Stimulated activated CD8-positive, alpha-beta memory T cell treated with anti-CD3 and anti-CD28 coated beads, Interleukin-15, amount 100 ng/mL, for 4 hours (primary cell): ENCODE measurements around the gene MRPL20.
A peak's percentile ranks its signal among the peaks of the same experiment; 100 is the strongest.
"Not testable (repeated sequence)": the region's sequence is repeated elsewhere in the genome, so short reads cannot be mapped to it uniquely, and the experiment has no call there.

ENCODE experiments used
- DNase-seq, 2 donors: peaks; one replicate each; pipeline ENCODE4 v3.0.0-alpha.2; 2020; ENCODE audit warnings: low read depth in 2 of 2

MRPL20 gene

DNA sequence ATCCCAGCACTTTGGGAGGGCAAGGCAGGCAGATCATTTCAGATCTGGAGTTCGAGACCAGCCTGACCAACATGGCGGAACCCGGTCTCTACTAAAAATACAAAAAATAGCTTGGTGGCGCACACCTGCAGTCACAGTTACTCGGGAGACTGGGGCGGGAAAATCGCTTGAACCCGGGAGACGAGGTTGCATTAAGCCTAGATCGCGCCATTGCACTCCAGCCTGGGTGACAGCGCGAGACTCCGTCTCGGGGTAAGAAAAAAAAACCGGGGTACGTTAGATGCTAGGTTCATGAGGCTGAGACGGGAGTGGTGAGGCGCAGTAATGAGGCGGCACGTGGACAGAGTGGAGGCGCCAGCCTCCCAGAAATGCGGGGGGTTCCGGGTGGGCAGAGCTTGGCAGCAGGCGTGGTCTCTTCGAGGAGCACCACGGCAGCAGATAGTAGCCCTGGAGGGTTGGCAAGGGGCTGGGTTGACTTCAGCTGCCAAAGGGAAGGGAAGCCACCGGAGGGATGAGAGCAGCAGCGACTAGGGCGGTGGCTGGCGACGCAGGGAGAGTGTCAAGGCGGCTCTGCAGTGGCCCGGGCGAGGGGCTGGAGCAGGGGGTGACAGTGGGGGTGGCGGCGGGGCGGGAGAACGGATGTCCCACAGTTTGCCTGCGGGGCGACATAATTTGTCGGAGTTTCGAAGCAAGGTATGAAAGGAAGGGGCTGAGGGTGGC is 832 bp downstream of the MRPL20 start:
- no peak for DNase-seq

DNA sequence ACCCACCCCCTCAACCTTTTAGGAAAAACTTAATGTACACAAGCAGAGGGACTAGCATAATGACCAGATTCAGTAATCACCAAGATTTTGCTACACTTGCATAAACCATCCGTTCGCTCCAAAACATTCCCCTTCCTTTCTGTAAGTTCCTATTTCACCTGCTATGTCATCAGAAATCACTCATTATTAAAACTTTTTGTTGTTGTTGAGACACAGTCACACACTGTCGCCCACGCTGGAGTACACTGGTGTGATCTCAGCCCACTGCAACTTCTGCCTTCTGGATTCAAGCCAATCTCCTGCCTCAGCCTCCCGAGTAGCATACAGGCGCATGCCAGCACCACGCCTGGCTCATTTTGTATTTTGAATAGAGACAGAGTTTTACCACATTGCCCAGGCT is 3.4 kb downstream of the MRPL20 start:
- no peak for DNase-seq

DNA sequence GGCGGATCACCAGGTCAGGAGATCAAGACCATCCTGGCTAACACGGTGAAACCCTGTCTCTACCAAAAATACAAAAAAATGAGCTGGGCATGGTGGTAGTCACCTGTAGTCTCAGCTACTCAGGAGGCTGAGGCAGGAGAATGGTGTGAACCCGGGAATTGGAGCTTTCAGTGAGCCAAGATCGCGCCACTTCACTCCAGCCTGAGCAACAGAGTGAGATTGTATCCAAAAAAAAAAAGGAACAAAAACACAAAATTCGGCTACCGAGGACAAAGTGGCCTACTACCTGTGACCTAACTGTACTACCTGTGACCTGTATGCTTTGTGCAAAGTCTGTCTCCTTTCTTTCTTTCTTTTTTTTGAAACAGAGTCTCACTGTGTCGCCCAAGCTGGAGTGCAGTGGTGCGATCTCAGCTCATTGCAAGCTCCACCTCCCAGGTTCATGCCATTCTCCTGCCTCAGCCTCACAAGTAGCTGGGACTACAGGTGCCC is 4.1 kb downstream of the MRPL20 start:
- not testable (repeated sequence) for DNase-seq

DNA sequence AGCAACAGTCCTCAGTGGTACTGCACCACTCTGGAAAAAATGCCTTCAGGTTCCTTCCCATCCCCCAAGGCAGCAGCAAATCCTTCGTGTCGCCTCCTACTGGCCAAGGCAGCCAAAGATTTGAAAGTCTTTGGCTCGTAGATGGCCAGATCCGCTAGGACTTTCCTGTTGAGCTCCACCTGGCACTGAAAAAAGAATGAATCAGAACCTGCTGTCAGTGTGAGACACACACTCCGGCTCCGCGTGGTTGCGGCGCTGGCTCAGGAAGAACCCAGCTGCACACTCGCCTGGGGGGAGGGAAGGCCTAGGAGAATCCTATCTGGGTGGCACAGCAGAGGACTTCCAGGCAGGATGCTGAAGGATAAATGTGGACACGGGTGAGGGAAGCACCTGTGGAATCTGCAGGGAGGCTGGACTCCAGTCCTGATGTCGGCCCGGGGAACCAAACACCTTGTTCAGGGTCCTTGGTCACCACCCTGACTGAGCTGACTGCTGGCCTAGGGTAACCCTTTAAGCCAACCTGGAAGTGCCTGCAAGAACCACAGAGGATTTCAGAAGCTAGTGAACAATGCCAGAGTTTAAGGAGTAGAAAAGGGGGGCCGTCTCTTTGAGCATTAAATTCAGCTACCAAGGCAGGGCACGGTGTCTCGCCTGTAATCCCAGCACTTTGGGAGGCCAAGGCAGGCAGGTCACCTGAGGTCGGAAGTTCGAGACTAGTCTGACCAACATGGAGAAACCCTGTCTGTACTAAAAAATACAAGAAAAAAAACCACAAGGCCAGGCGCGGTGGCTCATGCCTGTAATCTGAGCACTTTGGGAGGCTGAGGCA is 4.8 kb downstream of the MRPL20 start:
- DNase-seq: no peak

DNA sequence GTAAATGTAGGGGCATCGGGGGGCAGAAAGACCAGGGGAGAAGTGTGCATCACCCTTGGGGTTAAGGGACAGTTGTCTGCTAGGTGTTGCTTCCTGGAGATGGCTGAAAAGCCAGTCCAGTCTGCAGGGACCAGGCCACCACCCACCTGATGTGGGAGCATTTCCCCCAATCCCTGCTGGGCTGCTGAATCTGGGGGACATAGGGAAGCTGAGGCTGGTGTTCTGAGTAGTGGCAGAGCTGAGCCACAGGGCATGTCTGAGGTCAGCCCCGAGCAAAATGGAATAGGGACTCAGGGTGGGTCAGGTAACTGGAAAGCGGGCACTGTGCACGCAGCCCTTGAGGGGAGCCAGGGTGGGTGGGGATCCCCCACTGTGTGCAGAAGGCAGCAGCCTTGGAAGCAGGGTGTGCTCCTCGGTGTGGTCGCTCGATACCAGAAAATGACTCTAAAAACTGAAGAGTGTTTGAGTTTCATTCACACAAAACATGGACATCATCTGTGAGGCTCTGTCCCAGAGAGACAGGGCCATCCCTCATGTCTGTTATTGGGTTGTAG is 5.6 kb downstream of the MRPL20 start:
- DNase-seq: no peak

DNA sequence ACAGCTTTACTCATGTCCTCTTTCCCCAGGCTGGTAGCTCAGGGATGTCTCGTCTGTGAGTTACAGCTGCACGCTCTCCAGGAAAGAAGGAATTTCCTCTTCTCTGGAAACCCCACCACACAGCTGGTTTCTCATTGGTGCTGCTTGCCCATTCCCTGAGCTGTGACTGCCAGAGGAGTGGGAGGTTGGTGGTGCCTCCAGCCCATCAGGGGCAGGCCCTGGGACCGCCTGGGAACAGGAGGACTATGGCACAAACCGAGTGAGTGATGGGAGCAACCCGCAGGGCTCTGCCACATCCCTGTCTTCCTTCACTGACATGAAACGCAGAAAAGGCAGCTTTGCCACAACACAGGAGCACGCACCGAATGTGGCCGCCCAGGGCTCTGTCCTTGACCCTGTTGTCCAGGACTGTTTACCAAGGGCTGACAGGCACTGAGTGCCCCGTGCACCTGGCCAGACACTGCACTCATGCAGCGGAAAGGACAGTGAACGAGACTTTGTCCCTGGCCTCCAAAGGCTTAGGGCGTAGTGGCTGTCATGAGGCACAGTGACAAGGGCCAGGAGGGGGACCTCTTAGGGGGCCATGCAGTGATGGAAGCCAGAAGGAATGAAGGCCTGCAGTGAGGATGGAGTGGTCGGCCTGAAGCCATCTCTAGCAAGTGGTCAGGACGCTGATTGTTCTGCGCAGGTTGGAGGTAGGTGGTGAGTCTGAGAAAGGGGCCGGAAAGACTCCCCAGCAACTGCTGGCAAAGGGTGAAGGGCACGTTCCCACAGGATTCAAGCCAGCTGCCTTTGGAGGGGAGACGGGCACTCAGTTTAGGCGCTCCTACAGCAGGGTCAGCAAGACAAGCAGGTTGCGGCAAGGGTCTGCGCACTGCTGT is 6.3 kb downstream of the MRPL20 start:
- DNase-seq: no peak

DNA sequence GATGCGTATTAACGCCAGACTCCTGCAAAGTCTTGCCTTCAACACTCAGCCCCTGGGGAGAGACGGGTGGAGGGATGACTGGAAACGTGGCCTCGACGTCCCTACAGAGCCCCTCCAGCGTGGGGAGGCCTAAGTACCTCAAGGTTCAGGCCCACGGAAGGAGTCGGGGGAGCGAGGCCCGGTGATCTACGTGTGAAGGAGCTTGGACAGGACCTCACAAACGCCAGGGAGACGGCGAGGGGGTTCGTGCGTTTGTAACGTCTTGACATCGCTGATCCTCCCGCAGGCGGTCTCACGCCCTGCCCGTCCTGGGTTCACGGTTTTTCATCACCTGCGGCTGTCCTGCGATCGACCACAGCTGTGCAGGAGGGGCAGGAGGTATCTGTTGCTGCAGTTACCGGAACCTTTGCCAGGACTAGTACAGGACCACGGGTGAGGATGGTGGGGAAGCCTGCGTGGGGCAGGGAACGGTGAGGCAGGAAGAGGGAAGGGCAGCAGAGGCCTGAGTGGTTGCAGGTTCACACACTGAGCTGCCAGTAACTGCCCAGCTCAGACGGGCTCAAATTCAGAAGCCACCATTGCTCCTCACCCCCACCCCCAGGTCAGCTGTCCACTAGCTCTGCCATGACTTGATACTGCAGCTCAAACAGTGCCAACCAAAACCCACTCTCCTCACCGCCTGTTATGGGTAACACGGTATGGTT is 7.1 kb downstream of the MRPL20 start:
- DNase-seq: no peak

DNA sequence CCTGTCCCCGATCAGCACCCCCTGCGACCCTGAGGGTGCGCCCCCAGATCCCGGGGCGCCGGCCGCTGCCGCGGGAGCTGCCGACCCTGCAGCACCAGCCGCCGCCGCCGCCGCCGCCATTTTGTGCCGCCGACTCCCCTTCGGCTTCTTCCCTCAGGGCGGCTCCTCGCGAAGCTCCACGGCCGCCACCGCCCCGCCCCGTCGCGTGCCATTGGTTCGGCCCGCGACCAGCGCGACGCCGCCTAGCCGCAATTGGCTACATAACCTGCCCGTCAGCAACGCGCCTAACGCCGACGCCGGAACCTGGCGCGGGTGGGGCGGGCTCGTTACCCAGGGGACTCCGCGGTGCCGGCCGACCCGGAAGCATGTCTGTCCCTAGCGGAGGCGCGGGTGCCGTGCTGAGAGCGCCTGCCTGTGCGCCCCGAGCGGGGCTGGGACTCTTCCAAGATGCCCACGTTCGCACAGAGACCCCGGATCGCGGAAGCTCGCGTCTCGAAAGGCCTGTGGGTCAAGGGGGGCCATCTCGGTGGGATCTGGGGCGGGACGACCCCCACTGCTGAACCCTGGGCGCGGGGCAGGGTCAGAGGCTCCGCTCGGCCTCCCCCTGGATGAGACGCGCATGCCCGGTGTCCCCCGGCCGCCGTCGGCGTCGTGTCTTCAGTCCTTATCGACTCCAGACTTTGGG is 7.8 kb downstream of the MRPL20 start, which contains the start of gene CCNL2:
TSS of gene CCNL2 (minus strand) at position 149 of the 685 bp plus-strand sequence. CDS start at position 120, 29 bp downstream.
- DNase-seq: peak; percentile 98 to 100

DNA sequence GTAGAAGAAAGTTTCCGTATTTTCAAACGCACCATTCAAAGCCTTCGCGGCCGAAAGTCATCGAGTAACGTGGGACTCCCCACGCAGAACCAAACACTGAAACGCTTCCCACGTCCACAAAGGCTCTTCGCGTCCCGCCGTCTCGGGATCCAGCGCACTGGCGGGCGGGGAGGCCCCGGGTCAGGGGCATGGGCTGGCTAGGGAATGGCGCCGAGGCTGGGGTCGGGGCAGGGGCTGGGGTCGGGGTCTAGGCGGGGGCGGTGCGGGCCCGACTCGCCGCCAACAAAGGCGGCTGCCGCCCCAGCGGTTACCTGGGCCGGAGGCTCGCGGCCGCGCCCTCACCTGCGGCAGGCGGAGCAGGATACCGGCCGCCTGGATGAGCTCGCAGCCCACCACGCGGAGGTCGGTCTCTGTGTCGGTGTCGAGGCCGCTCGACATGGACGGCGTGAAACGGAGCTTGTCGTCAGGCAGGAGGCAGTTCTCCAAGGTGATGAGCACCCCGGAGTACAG is 8.4 kb downstream of the MRPL20 start:
- no peak for DNase-seq

DNA sequence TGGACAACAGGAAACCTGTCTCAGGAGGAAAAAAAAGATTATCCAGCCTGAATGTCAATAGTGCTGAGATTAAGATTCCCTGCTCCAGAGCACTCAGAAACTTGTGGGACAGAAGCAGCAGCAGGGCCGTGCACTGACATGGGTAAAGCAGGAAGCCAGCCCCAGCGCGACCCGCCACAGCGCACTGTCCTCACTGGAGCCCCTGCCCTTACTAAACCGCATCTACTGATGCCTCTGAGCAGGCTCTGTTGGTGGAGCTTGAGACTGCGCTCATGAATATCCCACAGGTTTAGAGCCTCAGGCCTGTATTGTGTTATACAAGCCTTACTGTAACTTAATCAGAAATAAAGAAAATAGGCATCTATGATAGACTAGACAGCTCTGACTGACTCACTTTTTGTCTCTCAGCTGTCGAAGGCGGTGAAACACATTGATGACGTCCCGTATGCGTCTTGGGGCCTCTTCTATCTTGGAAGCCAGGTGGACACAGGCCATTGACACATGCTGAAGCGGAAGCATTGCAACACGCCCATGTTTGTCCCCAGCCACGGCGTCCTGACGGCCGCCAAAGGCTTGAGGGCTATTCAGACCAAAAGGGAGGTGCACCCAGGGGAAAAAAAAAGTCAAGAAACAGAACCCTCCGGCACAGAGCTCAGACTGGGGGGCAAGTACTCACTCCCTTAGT is 9.1 kb downstream of the MRPL20 start:
- DNase-seq: no peak

DNA sequence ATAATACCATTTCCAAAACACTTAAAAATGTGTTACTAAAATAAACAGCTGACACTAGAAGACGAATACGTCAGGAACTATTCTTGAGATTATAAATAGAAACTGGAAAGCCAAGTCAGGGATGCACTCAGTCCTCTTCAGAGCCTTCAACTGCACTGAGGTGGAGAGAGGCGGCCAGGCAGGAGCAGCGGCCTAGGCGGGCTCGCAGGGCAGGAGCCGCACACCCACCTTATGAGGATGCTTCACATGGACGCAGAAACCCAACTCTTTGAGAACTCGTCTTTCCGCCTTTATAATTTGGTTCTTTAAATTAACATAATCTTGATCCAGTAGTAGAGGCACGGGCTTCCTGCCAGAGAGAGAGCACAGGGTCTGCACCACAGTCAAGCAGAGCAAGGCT is 11.9 kb downstream of the MRPL20 start:
- DNase-seq: no peak

DNA sequence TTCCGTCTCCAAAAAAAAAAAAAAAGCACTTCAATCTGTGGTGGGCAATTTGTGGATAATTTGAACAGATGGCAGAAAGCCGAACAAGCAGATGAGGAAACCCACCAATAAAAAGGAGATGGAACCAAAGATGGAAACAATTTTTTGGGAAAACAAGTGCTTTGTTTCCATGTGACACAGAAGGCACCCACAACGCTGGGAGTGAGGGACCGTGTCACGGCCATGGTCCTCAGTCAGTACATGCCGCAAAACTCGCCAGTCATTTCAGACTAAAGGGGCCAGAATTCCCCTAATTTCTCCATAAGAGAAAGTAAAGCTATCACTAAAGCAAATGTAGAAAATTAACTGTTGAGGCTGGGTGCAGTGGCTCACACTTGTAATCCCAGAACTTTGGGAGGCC is 13.0 kb downstream of the MRPL20 start:
- no peak for DNase-seq

DNA sequence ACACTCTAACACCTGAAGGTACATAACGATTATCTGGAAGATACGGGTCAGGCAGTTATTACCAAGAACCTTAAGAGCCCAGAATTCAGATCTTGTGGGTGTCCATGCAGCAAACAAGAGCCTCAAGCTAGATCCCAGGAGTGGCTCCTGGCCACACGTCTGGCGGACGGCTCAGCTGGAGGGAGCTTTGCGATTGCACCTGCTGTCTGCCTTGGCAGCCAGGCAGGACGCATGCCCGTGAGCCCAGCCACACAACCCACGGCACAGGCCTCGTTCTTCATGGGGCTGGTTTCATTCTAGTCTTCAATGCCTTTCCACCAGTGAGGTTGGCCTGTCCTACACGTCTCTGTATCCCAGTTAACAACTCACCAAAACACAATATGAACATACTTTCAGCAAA is 13.7 kb downstream of the MRPL20 start:
- no peak for DNase-seq

DNA sequence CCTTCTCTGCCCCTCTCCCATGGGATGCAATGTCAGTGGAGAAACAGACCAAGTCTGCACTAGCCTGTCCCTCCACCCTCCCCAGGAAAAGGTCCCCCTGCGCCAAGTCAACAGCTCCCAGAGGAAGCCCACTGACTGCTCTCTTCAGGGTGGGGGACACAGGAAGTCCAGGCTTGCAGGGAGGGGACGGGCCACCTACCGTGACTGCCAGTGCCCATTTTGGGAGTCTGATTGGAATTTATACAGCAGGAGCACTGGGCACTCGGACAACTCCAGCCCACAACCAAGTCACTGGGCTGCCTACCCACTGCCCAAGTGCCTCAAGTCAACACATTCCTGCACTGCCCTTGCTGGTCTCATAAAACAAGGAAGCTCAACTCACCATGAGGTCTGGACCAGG is 14.1 kb downstream of the MRPL20 start:
- DNase-seq: no peak

DNA sequence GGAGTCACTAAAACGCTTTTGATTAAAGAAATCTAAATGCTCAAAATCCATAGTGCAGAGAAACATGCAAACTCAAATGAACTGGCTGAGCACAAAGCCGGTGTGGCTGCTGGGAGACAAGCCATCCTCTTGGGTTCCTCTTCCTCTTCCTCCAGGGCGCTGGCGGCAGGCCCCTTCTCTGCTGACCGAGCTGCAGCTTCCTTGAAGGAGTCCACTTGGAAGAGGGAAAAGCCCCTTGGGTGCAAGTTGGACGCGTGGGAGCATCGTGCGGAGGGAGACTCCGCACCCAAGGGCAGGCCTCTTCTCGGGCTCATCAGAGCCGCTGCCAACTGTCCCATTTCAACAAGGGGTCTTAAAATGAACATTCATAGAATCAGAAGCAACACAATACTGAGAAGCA is 15.9 kb downstream of the MRPL20 start:
- DNase-seq: no peak

DNA sequence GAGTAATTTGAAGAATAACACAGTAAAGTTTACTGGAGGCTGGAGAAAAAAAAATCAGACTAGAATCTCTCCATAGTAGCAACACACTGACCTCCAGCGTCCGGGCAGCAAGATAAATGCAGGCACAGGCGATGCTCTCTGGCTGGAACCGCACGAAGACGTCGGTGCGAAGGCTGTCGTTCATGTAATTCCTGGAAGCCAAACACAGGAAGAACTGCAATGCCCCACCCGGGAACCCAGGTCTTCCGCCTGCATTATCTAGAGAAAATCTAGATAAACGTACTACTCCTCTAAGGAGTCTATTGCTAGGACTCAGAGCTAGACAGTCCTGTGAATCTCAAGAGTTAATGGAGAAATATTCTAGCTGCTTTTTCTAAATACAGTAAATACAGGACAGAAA is 16.4 kb downstream of the MRPL20 start:
- DNase-seq: no peak

DNA sequence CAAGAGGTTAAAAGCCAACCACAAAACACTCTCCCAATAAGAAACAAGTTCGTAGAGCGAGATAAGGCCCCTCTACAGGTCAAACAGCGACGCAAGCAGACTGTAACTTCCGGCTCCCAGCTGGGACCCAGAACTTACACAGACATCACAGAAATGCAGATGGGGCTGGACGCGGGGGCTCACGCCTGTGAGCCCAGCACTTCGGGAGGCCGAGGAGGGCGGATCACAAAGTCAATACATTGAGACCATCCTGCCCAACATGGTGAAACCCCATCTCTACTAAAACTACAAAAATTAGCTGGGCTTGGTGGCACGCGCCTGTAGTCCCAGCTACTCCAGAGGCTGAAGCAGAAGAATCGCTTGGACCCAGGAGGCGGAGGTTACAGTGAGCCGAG is 19.0 kb downstream of the MRPL20 start:
- DNase-seq: no peak

DNA sequence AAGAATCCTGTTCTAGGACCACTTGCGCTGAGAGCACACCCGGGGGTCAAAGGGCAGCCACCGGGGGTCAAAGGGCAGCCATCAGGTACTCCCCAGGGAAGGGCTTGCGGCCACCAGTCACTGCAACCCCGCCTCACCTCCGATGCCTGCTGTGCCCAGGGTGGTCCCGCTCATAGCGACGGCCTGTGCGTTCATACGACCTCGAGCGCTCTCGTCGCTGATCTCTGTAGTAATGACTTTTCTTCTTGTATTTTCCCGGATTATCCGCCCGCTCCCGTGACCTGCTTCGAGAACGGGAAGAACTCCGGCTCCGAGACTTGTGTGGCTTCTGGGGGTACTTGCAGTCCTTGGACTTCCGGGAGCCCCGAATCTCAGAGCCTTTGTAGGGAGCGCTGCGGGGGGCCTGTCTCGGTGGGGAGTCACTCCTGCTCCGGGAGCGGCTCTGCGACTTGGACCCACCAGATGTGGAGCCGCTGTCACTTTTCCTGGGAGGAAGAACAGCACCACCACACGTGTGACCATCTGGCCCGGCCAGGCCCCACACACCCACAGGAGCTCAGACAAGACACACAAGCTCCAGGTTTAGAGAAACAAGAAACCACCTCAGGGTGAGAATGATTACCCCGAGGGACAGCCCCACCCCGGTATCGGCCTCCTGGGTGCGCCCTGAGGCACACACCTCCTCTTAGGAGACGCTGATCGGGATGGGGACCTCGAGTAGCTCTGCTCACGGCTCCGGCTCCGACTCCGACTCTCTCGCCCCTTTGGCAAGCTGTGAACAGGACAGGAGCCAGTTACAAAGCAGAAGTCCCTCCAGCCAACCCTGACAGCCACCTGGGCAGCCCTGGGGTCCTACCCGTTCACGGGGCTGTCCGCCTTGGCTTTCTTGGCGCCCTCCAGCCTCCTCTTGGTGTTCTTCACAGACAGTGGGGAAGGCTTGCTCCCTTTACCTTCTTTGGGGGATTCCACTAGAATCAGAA is 19.7 kb downstream of the MRPL20 start:
- DNase-seq: no peak
